Measurements from ENCODE around the gene LRP4.

- TF ChIP-seq CTCF (IDR thresholded peaks at IDR 0.05) (no peak), POLR2A (IDR thresholded peaks at IDR 0.05) (no peak)
Observed at GRCh38 chr11:46905806-46906205, 12.5 kb downstream of the LRP4 start.
